Measurements from ENCODE around the gene HOTAIR.

The HOTAIR gene

GRCh38 chr12:53974084-53975063 lies at the start of gene HOTAIR:
Gene HOTAIR, minus strand, starts transcription at chr12:53974954.
- in situ Hi-C loops (cut with MboI; ENCODE audit: low sequenced_read_pairs), result no loop called here

GRCh38 chr12:54024127-54024526 lies 49.4 kb upstream of the HOTAIR start:
- in situ Hi-C loops (cut with MboI; ENCODE audit: low sequenced_read_pairs), result loop anchor here (10.0 kb wide), 1 partner anchor 171 kb away; no protein-coding TSS in a partner anchor

GRCh38 chr12:54022960-54023884 lies 48.5 kb upstream of the HOTAIR start:
- in situ Hi-C loops (cut with MboI; ENCODE audit: low sequenced_read_pairs), result loop anchor here (10.0 kb wide), 1 partner anchor 172 kb away; no protein-coding TSS in a partner anchor

- in situ Hi-C loops (cut with MboI; ENCODE audit: low sequenced_read_pairs), result loop anchor here (10.0 kb wide), 1 partner anchor 173 kb away; no protein-coding TSS in a partner anchor
Measured at GRCh38 chr12:54021432-54022013, 46.8 kb upstream of the HOTAIR start.

- in situ Hi-C loops (cut with MboI; ENCODE audit: low sequenced_read_pairs), result loop anchor here (10.0 kb wide), 1 partner anchor 174 kb away; no protein-coding TSS in a partner anchor
Measured at GRCh38 chr12:54020591-54021405, 46.0 kb upstream of the HOTAIR start.

- in situ Hi-C loops (cut with MboI; ENCODE audit: low sequenced_read_pairs), result loop anchor here (10.0 kb wide), 1 partner anchor 175 kb away; no protein-coding TSS in a partner anchor
Measured at GRCh38 chr12:54019924-54020590, 45.3 kb upstream of the HOTAIR start.

- in situ Hi-C loops (cut with MboI; ENCODE audit: low sequenced_read_pairs), result no loop called here
Measured at GRCh38 chr12:54019091-54019811, 44.5 kb upstream of the HOTAIR start.

GRCh38 chr12:54018468-54018984 lies 43.8 kb upstream of the HOTAIR start:
- in situ Hi-C loops (cut with MboI; ENCODE audit: low sequenced_read_pairs), result no loop called here

GRCh38 chr12:54017878-54018467 lies 43.2 kb upstream of the HOTAIR start:
- in situ Hi-C loops (cut with MboI; ENCODE audit: low sequenced_read_pairs), result no loop called here

- in situ Hi-C loops (cut with MboI; ENCODE audit: low sequenced_read_pairs), result no loop called here
Measured at GRCh38 chr12:54017027-54017788, 42.5 kb upstream of the HOTAIR start.

- in situ Hi-C loops (cut with MboI; ENCODE audit: low sequenced_read_pairs), result no loop called here
Measured at GRCh38 chr12:54016478-54016964, 41.8 kb upstream of the HOTAIR start.

GRCh38 chr12:54016051-54016450 lies 41.3 kb upstream of the HOTAIR start:
- in situ Hi-C loops (cut with MboI; ENCODE audit: low sequenced_read_pairs), result no loop called here

GRCh38 chr12:54015018-54015931 lies 40.5 kb upstream of the HOTAIR start:
- in situ Hi-C loops (cut with MboI; ENCODE audit: low sequenced_read_pairs), result no loop called here

GRCh38 chr12:54014377-54015017 lies 39.7 kb upstream of the HOTAIR start:
- in situ Hi-C loops (cut with MboI; ENCODE audit: low sequenced_read_pairs), result no loop called here

GRCh38 chr12:54012631-54013409 lies 38.1 kb upstream of the HOTAIR start:
- in situ Hi-C loops (cut with MboI; ENCODE audit: low sequenced_read_pairs), result no loop called here
